Stimulated activated naive CD8-positive, alpha-beta T cell treated with anti-CD3 and anti-CD28 coated beads, Interleukin-15, Interleukin-2, amounts not matched to agents 100 ng/mL and 50 ng/mL, for 24 hours (primary cell): ENCODE measurements around the gene SLAIN2.

ENCODE experiments used
- H3K27ac Mint-ChIP-seq: one replicate; pipeline ENCODE4 v1.8.0; 2021; ENCODE audit warnings: mild to moderate bottlenecking, mixed read lengths
- H3K27me3 Mint-ChIP-seq: one replicate; pipeline ENCODE4 v1.8.0; 2021; ENCODE audit warnings: mixed read lengths
- H3K36me3 Mint-ChIP-seq: one replicate; pipeline ENCODE4 v1.8.0; 2021; ENCODE audit warnings: low read depth, mixed read lengths
- H3K4me1 Mint-ChIP-seq: one replicate; pipeline ENCODE4 v1.8.0; 2021; ENCODE audit warnings: low read depth, mixed read lengths
- H3K4me3 Mint-ChIP-seq: one replicate; pipeline ENCODE4 v1.8.0; 2021; ENCODE audit warnings: mild to moderate bottlenecking, mixed read lengths
- H3K9me3 Mint-ChIP-seq: one replicate; pipeline ENCODE4 v1.8.0; 2021; ENCODE audit warnings: mixed read lengths

The SLAIN2 gene

DNA sequence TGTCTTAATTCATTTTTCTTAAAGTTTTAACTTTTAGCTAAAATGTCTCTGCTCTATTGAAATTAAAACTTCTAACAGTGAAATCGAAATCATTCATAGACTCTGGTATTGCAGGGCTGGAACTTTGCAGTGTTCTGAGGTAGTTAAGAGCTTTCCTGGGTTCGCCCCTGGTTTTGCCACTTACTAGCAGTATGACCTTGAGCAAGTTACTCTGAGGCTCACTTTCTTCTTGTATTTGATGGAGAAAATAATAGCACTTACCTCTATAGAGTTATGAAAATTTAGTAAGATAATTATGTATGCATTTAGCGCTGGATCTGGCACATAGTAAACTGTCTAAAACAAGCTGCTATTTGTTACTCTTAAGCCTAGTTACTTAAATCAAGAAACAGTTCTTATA, 1.7 kb downstream of the SLAIN2 start:
- Mint-ChIP-seq H3K4me1 (peaks cover 64% of the 10 kb centered on the region), H3K36me3 (peaks cover 7% of the 10 kb centered on the region), H3K27me3 (no peaks in the 10 kb centered on the region), H3K9me3 (no peaks in the 10 kb centered on the region), H3K4me3 (peak overlapping the region; percentile 94), H3K27ac (no peak overlapping the region)

DNA sequence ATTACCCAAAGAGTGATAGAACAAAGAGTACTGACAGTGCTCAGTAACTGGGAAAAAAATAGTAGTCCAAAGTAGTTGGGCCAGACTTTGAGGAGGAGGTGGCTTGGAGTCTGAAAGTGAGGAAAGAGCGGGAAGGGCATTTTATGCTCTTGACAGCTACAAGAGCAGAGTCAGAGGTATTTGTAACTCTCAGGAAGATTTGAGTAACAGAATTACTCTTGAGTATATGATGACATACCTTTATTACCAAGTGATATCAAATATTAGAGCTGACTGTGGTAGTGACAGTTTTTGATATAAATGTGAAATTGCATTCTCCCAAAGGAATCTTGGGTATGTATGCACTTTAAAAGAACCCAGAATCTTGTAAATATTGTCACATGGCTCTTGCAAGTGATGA, 2.2 kb downstream of the SLAIN2 start:
- H3K4me3 Mint-ChIP-seq = peak overlapping the region; percentile 94
- peaks cover 7% of the 10 kb centered on the region for H3K36me3 Mint-ChIP-seq
- peaks cover 64% of the 10 kb centered on the region for H3K4me1 Mint-ChIP-seq
- H3K9me3 Mint-ChIP-seq = no peaks in the 10 kb centered on the region
- no peak overlapping the region for H3K27ac Mint-ChIP-seq
- H3K27me3 Mint-ChIP-seq = no peaks in the 10 kb centered on the region

DNA sequence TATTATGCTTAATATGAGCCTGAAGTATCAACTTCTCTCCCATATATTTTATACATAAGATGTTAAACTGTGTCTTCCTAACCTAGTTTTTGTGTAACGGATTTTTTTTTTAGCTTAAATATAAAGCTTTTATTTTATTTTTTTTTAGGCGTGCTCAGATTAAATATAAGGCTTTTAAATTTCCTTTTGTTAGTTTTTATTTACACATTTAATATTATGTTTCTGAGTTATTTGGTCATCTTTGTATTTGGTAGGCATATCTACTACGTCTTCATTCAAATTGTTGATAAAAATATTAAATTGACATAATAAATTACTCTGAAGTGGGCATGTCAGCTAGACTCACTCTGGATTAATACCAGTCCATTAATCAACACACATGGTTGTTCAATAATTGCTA, 4.2 kb downstream of the SLAIN2 start:
- Mint-ChIP-seq H3K27me3 (no peaks in the 10 kb centered on the region), H3K9me3 (no peaks in the 10 kb centered on the region), H3K4me1 (peaks cover 75% of the 10 kb centered on the region), H3K27ac (no peak overlapping the region), H3K36me3 (peaks cover 7% of the 10 kb centered on the region), H3K4me3 (no peak overlapping the region)

DNA sequence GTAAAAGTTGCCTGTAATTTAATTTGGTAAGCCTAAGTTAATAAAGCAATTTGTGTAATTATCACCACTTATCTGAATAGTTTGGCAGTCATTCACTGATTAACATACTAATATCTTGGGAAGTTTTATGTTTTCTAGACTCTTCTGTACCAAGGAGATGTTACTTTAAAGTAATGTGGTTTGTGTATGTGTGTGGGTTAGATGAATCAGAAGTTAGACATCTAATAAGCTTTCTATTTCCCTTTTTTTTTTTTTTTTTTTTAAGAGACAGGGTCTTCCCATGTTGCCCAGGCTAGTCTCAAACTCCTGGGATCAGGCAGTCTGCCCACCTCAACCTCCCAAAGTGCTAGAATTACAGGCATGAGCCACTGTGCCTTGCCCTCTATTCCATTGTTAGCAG, 5.3 kb downstream of the SLAIN2 start:
- Mint-ChIP-seq H3K4me3 (no peak overlapping the region), H3K36me3 (peaks cover 10% of the 10 kb centered on the region), H3K27ac (peak overlapping the region; percentile 53), H3K9me3 (no peaks in the 10 kb centered on the region), H3K4me1 (peaks cover 86% of the 10 kb centered on the region), H3K27me3 (no peaks in the 10 kb centered on the region)

DNA sequence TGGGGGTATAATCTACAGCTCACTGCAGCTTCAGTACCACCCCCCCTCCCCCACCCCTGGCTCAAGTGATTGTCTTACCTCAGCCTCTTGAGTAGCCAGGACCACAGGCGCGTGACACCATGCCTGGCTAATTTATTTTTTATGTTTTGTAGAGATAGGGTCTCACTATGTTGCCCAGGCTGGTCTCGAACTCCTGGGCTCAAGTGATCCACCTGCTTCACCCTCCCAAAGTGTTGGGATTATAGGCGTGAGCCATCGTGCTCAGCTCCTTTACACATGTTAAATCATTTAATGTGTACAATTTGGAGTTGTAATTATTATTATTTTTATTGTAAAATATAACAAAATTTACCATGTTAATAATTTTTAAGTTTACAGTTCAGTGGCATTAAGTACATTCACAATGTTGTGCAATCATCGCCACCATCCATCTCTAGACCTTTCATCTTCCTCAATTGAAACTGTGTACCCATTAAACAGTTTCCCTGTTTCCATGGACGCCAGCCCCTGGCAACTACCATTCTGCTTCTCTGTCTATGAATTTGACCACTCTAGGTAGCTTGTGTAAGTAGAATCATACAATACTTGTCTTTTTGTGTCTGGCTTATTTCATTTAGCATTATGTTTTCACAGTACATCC, 6.1 kb downstream of the SLAIN2 start:
- Mint-ChIP-seq H3K36me3 (peaks cover 16% of the 10 kb centered on the region), H3K9me3 (no peaks in the 10 kb centered on the region), H3K4me3 (no peak overlapping the region), H3K27ac (no peak overlapping the region), H3K4me1 (peaks cover 90% of the 10 kb centered on the region), H3K27me3 (no peaks in the 10 kb centered on the region)

DNA sequence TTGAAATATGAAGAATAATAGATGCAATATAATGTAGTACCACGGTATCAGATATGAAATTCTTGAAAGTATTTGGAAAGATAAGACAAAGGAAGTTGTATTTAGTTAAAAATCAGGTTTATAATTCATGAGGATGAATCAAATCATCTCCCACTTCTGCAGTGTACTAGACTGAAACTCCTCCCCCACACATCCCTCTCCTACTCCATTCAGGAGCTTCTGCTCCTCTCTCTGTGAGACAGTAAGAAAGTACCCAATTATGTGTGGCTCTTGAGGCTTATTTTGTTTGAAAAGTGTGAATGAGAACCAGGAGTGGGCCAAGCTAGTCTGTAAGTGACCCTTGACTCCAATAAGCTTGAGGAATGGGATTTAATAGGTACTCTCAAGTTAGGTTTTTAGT, 9.5 kb downstream of the SLAIN2 start:
- peaks cover 24% of the 10 kb centered on the region for H3K36me3 Mint-ChIP-seq
- H3K27me3 Mint-ChIP-seq = no peaks in the 10 kb centered on the region
- H3K4me3 Mint-ChIP-seq = no peak overlapping the region
- peaks cover 82% of the 10 kb centered on the region for H3K4me1 Mint-ChIP-seq
- no peak overlapping the region for H3K27ac Mint-ChIP-seq
- peaks cover 3% of the 10 kb centered on the region for H3K9me3 Mint-ChIP-seq

DNA sequence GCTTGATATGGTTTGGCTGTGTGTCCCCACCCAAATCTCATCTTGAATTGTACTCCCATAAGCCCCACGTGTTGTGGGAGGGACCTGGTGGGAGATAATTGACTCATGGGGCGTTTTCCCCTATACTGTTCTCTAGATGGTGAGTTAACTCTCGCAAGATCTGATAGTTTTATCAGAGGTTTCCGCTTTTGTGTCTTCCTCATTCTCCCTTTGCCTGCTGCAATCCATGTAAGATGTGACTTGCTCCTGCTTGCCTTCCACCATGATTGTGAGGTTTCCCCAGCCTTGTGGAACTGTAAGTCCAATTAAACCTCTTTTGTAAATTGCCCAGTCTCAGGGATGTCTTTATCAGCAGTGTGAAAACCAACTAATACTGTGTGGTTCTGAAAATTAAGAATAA, 11.5 kb downstream of the SLAIN2 start:
- H3K27ac Mint-ChIP-seq = no peak overlapping the region
- no peaks in the 10 kb centered on the region for H3K27me3 Mint-ChIP-seq
- H3K4me1 Mint-ChIP-seq = peaks cover 68% of the 10 kb centered on the region
- no peak overlapping the region for H3K4me3 Mint-ChIP-seq
- H3K36me3 Mint-ChIP-seq = peaks cover 17% of the 10 kb centered on the region
- peaks cover 3% of the 10 kb centered on the region for H3K9me3 Mint-ChIP-seq

DNA sequence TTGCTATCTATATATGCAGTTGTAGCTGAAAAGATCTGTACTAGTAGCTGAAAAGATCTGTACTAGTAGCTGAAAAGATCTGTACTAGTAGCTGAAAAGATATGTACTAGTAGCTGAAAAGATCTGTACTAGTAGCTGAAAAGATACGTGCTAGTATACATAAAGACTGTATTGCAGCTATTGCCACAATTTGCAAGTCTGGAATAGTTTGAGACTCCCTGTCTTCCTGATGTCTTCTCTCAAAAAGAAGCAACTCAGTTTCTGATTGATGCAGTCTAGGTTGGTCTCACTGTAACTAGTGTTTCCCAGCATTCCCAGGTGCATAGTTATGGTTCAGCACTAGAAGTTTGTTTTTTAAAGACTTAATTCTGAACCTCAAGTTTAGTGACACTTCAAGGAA, 15.0 kb downstream of the SLAIN2 start:
- Mint-ChIP-seq H3K27ac (no peak overlapping the region), H3K4me3 (no peak overlapping the region), H3K4me1 (peaks cover 47% of the 10 kb centered on the region), H3K27me3 (no peaks in the 10 kb centered on the region), H3K9me3 (peaks cover 3% of the 10 kb centered on the region), H3K36me3 (peaks cover 20% of the 10 kb centered on the region)

DNA sequence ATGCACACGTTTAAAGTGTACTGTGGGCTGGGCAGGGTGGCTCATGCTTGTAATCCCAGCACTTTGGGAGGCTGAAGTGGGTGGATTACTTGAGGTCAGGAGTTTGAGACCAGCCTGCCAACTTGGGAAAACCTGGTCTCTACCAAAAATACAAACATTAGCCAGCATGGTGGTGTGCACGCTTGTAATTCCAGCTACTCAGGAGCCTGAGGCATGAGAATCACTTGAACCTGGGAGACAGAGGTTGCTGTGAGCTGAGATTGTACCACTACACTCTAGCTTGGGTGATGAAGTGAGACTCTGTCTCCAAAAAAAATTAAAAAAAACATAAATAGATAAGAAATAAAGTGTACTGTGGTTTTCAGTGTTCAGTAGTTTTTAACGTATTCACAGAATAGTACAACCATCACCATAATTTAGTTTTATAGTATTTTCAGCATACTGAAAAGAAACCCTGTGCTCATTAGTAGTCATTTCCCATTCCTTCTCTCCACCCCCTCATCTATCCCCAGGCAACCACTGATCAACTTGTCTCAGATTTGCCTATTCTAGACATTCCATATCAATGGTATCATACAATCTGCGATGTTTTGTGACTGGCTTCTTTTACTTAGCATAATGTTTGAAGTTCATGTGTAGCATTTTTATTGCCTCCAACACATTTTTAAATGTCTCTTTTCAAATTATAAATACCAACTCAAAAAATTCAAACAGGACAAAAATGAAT, 19.1 kb downstream of the SLAIN2 start:
- Mint-ChIP-seq H3K4me3 (no peak overlapping the region), H3K27ac (no peak overlapping the region)

DNA sequence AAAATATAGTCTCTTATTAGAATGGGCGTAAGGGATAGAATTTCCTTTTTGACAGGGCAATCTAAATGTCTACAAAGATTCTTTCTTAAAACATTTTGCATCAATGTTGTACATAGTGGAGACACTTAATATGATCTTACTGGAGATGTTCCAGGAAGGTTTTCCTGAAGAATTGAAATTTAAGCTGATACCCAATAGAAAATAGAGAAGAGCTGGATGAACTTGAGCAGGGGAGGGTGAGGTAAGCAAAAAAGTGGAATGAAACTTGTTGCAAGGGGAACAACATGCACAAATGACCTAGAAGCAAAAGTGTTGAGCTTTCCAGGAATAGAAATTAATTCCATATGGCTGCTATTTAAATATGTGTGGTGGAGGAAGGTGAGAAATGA, 19.7 kb downstream of the SLAIN2 start:
- Mint-ChIP-seq H3K4me1 (peaks cover 30% of the 10 kb centered on the region), H3K36me3 (peaks cover 9% of the 10 kb centered on the region), H3K27ac (no peak overlapping the region), H3K9me3 (no peaks in the 10 kb centered on the region), H3K27me3 (no peaks in the 10 kb centered on the region), H3K4me3 (no peak overlapping the region)

More for the DNA sequence above, 19.1 kb downstream of the SLAIN2 start:
- no peaks in the 10 kb centered on the region for H3K9me3 Mint-ChIP-seq
- peaks cover 4% of the 10 kb centered on the region for H3K36me3 Mint-ChIP-seq
- no peaks in the 10 kb centered on the region for H3K27me3 Mint-ChIP-seq
- H3K4me1 Mint-ChIP-seq = peaks cover 25% of the 10 kb centered on the region

DNA sequence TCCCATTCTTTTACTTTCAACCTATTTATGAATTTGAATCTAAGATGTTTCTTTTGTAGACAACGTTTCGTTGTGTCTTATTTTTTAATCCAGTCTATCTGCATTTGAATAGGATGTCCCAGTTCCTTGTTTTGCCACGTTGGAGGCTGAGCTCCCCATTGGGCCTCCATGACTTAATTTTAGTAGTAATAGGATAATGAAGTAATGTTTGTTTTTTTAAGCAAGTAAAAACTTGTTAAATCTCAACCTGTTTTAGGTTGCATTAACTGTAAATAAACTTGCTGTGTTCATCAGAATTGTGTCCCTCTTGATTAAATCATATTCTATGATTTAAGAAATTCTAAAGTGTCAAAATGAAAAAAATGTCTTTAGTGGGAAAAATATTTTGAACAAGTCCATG, 25.3 kb downstream of the SLAIN2 start:
- H3K9me3 Mint-ChIP-seq = no peaks in the 10 kb centered on the region
- H3K4me3 Mint-ChIP-seq = no peak overlapping the region
- no peak overlapping the region for H3K27ac Mint-ChIP-seq
- peaks cover 49% of the 10 kb centered on the region for H3K4me1 Mint-ChIP-seq
- H3K27me3 Mint-ChIP-seq = no peaks in the 10 kb centered on the region
- H3K36me3 Mint-ChIP-seq = peaks cover 16% of the 10 kb centered on the region

DNA sequence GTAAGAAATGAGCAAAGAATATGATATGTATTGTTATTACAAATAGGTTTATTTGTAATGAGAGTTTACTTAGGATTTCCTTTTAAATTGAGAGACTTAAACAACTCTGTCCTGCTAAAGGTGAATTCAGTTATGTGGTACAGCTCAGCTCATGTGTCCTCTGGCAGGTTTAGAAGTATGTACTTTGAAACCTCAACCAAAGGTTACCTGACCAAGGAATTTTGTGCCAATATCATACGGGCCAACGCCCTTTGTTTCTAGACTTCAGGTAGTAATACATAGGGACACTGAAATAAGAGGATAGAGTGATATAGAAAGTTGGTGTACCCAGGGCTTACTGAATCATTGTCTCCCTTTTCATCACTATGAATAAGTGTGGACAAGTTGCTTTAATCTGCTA, 25.7 kb downstream of the SLAIN2 start:
- Mint-ChIP-seq H3K4me3 (no peak overlapping the region), H3K27ac (no peak overlapping the region), H3K36me3 (peaks cover 16% of the 10 kb centered on the region), H3K4me1 (peaks cover 47% of the 10 kb centered on the region), H3K27me3 (no peaks in the 10 kb centered on the region), H3K9me3 (no peaks in the 10 kb centered on the region)

DNA sequence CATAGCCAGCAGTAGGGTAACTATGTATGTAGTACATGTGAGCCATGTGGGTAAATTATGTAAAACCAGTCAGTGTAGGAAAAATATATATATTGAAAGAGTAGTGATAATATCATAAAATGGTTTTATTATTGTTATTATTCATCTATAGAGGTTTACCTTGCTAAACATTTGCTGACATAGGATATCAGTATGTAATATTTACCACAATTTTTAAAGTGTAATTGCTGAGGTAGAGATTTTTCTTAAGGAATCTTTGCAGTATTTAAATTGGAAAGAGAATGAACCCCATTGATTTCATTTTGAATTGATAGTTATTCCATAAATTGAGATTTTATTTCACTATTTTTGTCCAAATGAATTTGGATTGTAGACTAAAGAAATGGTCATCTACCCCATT, 27.1 kb downstream of the SLAIN2 start:
- no peak overlapping the region for H3K4me3 Mint-ChIP-seq

DNA sequence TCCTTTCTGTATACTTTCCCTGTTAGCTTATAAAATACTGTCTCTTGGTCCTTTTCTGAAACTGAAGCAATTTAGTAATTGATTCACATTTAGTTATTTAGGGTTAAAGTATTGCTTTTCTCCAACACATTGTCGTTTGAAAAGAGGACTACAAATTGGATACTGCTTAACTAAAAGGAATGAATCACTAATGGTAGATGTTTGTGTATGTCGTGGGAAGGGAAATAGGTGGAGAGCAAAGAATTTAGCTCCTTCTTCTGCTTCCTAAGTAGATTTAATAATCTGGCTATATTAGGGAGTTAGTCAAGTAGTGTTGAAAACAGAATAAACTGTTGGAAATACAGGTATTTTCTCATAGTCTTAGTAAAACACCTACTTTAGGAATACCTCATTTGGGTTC, 27.9 kb downstream of the SLAIN2 start:
- Mint-ChIP-seq H3K4me3 (no peak overlapping the region), H3K9me3 (no peaks in the 10 kb centered on the region), H3K27me3 (no peaks in the 10 kb centered on the region), H3K4me1 (peaks cover 47% of the 10 kb centered on the region), H3K27ac (no peak overlapping the region), H3K36me3 (peaks cover 23% of the 10 kb centered on the region)

More for the DNA sequence above, 27.1 kb downstream of the SLAIN2 start:
- Mint-ChIP-seq H3K9me3 (no peaks in the 10 kb centered on the region), H3K27me3 (no peaks in the 10 kb centered on the region), H3K27ac (no peak overlapping the region), H3K4me1 (peaks cover 47% of the 10 kb centered on the region), H3K36me3 (peaks cover 23% of the 10 kb centered on the region)

DNA sequence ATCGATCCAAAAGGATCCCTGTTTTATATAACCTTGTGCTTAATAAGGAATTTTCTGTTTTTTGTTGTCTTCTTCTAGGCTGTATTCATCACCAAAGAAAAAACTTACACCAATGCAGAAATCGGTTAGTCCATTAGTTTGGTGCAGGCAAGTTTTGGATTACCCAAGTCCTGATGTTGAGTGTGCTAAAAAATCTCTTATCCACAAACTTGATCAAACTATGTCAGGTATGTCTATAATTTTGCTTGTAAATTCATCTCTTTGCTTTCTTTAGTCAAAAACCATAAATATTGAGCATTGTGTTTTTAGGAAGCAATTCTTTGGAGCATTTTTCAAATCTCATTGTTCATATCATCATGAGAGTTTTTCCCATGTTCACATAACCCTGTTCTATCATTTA, 28.4 kb downstream of the SLAIN2 start:
- no peak overlapping the region for H3K27ac Mint-ChIP-seq
- no peaks in the 10 kb centered on the region for H3K27me3 Mint-ChIP-seq
- H3K4me3 Mint-ChIP-seq = no peak overlapping the region
- H3K4me1 Mint-ChIP-seq = peaks cover 47% of the 10 kb centered on the region
- H3K9me3 Mint-ChIP-seq = no peaks in the 10 kb centered on the region
- peaks cover 23% of the 10 kb centered on the region for H3K36me3 Mint-ChIP-seq
